Measurements from ENCODE around the gene NMNAT3.

DNA sequence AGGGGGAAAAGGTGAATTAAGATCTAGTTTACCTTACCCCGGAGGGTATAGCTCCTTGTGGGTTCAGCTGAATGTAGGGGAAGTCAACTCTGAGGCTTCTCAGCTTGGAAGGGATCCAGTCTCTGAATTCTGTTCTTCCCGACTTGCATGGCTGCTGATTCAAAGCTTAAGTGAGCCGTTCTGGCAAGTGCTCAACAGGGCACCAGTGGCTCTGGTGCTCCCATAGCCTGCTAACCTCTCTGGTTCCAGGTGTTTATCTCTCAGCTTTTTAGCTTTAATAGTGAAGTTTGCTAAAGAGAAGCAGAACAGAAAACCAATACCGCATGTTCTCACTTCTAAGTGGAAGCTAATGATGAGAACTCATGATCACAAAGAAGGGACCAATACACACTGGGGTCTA lies 92.0 kb downstream of the NMNAT3 start:
- TF ChIP-seq, protein P1, sequence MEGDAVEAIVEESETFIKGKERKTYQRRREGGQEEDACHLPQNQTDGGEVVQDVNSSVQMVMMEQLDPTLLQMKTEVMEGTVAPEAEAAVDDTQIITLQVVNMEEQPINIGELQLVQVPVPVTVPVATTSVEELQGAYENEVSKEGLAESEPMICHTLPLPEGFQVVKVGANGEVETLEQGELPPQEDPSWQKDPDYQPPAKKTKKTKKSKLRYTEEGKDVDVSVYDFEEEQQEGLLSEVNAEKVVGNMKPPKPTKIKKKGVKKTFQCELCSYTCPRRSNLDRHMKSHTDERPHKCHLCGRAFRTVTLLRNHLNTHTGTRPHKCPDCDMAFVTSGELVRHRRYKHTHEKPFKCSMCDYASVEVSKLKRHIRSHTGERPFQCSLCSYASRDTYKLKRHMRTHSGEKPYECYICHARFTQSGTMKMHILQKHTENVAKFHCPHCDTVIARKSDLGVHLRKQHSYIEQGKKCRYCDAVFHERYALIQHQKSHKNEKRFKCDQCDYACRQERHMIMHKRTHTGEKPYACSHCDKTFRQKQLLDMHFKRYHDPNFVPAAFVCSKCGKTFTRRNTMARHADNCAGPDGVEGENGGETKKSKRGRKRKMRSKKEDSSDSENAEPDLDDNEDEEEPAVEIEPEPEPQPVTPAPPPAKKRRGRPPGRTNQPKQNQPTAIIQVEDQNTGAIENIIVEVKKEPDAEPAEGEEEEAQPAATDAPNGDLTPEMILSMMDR (IDR thresholded peaks at IDR 0.05): no peak
- TF ChIP-seq POLR2A (IDR thresholded peaks at IDR 0.05) (no peak), POLR2AphosphoS5 (IDR thresholded peaks at IDR 0.05) (no peak)

Data from upper lobe of left lung (tissue), 4 donors.